DMS114 treated with DMSO at 0.1 percent for 48 hours (cell line): ENCODE data around the gene CHCHD1.
A peak's percentile ranks its signal among the peaks of the same experiment; 100 is the strongest.
"Not testable (repeated sequence)": the region's sequence is repeated elsewhere in the genome, so short reads cannot be mapped to it uniquely, and the experiment has no call there.

Experiments used
- DNase-seq: peaks from one replicate; lab custom pipeline; 2025; ENCODE audit not compliant: unreplicated experiment; lab: John Stamatoyannopoulos, UW

The CHCHD1 gene

DNA sequence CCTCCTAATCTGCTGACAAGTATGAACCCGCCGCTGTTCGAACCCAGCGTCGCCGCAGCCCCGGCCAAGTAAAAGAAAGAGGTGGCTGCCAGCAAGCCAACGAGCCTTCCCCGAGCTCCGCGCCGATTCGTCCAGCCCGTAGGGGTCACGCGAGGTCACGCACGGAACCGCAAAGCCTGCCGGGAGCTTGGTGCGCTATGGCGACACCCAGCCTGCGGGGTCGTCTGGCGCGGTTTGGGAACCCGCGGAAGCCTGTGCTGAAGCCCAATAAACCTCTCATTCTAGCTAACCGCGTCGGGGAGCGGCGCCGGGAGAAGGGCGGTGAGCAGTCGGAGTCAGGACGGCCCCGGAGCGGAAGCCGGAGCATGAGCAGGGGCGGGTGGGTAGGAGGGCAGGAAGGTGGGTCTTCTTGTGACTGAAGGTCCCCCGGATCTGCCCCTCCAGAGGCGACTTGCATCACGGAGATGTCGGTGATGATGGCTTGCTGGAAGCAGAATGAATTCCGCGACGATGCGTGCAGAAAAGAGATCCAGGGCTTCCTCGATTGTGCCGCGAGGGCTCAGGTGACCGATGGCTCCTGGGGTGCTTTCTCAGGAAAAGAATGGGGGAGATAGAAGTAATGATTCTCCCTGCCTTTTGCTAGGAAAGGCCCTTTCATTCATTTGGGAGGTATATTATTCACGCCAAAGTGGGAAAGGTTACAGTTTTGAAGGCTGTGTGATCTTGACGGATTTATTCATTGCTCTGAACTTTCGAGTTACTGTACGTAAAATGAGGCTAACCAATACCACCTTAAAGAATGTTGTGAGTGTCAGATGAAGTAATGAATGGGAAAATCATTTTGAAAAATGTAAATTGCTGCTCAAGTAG, at the start of gene CHCHD1:
Gene CHCHD1 (plus strand): TSS at position 170 of the 870 bp plus-strand sequence. CDS start 28 bp downstream, at position 198.
- DNase-seq, result peak; percentile 79

DNA sequence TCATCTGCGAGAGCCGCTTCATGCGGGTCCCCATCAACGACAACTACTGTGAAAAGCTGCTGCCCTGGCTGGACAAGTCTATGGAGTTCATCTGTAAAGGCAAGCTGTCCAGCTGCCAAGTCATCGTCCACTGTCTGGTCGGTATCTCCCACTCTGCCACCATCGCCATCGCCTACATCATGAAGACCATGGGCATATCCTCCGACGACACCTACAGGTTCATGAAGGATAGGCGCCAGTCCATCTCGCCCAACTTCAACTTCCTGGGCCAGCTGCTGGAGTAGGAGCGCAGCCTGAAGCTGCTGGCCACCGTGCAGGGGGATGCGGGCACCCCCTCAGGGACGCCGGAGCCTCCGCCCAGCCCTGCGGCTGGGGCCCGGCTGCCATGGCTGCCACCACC, 49.4 kb upstream of the CHCHD1 start:
- no peak for DNase-seq

DNA sequence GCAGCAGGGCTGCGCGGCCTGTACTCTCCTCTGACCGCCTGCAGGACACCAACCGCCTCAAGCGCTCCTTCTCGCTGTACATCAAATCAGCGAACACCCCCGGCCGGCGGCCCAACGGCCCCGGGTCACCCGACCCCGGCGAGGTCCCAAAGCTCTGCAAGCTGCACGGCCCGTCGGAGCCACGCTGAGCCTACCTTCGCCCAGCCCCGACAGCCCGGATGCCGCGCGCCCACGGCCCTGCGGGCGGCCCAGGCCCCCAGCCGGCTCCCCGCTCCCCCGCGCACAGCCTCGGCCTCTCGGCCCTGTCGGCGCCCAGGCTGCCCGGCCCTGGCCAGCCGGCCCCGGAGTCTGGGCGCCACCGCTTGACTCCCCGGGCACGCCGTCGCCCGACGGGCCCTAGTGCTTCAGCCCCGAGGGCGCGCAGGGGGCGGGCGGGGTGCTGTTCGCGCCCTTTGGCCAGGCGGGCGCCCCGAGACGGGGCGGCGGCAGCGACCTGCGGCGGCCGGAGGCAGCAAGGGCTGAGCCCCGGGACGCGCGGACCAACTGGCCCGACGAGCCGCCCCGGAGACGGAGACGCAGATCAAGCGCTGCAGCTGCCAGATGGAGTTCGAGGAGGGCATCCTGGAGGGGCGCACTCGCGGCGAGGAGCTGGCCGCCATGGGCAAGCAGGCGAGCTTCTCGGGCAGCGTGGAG, 48.8 kb upstream of the CHCHD1 start:
- DNase-seq, result no peak

DNA sequence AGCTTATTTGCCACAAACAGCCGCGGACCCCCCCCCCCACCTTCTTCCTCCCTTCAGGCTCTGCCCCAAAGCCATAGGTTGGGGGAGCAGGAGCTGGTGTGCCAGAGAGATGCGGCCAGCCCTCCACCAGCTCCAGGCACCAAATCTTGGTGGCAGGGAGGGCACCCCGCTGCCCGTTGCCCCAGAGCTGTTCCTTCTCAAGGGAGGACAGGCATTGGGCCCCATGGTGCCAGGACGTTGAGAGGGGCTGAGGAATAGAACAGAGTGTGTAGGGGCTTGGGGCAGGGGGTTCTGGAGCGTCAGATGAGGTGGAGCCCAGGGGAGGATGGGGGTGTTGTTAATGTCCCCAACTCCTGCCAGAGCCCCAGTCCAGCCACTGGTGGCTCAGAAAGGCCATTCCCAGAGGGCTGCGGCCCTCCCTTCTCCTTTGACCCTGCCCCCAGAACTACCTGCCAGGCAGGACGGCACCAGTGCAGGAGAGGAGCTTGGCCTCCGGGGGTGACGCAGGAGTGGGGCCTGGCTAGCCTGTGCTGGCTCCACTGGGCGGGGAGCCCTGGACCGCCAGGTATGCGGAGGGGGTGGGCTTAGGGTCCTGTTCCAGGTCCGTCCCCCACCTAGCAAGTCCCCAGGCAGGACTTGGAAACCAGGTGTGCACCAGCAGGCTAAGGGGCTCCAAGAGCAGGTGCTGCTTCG, 47.7 kb upstream of the CHCHD1 start:
- DNase-seq, result no peak

DNA sequence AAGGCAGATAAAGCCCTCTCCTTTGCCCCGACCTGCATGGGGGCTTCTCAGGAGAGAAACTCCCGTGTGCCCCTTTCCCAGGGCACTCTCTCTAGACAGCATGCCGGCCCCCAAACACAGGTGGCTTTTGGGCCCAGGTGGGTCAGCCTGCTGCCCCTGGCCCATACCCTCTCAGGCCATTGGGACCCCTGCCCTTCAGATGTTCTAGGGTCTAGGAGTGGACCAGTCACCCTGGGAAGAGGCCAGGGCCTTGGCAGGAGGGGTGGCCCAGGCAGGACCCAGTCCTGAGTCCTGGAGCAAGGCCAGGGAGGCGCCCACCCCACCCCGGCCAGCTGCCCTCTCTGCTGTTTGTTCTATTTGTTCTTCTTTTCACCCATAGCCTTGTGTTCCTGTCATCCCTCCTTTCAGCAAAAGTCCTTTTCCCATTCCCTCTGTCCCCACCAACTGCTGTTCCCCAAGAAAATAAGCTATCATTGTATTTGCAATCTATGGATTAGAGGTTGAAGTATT, 47.0 kb upstream of the CHCHD1 start:
- DNase-seq, result no peak

DNA sequence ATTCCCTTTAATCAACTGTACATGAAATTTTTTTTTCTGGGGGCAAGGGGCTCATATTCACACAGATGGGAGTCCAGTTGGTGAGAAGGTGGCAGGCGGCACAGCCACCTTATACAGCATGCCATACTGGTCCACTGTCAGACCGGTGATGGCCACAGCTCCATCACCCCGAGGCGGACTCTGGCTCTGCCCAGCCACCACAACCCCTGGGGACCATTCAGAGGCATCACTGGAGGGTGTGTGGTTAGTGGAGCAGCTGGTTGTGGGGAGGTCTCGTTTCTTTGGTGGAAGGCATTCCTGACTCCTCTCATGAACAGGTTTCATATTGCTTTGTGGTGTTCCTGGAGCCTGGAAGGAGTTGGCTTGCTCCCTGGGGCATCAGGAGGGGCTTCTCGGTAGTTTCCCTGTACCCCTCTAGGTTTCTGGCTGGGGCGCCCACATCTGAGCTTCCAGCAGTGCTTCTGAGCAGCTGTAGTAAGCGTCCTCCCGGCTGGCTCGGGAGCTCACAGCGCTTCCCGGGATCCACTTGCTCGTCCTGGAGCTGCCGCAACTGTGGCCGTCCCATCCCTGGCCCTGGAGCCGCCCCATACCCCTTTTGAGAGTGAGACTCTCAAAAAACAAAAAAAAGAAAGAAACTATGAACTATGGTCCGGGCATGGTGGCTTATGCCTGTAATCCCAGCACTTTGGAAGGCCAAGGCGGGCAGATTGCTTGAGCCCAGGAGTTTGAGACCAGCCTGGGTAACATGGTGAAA, 41.2 kb upstream of the CHCHD1 start:
- not testable (repeated sequence) for DNase-seq

DNA sequence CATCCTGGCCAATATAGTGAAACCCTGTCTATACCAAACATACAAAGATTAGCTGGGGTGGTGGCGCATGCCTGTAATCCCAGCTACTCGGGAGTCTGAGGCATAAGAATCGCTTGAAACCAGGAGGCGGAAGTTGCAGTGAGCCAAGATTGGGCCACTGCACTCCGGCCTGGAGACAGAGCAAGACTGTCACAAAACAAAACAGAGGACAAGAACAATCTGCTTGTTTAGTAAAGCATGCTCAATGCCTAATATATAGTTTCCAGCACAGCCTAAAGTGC, 39.5 kb upstream of the CHCHD1 start:
- no peak for DNase-seq

DNA sequence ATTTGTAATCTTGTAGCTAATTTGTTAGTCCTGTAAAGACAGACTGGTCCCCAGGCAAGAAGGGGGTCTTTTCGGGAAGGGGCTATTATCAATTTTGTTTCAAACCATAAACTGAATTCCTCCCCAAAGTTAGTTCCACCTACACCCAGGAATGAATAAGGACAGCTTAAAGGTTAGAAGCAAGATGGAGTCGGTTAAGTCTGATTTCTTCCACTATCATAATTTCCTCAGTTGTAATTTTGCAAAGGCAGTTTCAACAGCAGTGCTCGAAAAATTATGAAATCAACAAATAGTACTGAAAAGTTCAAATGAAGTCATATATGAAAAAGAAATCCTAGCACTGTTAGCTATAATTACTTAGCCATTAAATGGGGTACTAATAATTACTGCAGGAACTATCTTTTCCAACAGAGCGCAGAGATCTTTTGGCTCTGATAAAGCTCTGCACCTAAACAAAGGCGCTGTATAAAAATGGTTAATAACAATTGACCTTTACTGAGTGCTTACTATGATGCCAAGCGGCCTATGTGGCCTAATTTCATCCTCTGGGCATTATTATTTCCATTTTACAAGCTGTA, 38.4 kb upstream of the CHCHD1 start:
- DNase-seq, result no peak

DNA sequence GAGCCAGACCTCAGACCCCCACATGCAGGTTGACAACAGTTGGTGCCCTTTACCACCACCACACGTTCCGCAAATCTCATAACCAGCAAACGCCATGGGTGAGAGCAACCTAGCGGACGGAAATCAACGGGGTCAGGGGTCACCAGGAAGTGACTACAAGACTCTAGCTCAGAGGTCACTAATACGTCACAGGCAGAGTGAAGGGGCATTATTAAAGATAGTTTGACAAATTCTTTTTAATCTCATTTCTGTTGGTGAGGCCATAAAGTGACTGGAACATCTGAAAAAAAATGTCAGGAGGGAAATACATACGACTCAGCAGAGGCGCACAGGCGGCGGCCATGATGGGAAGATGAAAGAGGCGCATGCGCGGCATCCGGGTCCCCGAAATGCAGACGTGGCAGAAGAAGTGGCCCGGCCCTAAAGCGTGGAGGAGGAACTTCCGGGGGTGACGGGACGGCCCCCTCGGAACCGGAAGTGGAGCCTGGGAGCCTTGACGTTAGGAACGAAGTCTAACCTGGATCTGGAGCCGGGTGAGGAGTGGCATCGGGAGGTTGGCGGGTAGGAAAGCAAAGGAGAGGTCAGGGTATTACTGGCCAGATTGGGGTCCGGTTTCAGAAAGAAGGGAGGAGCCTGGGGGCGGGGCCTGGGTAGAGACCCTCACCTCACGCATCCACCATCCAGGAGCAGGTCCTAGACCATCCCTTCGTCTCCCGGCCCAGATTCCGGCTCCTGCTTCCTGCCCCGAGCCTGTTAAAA, 37.8 kb upstream of the CHCHD1 start, which contains the start of gene SEC24C:
Gene SEC24C (plus strand): TSS at position 468 of the 759 bp plus-strand sequence. CDS start 2,461 bp downstream, outside the sequence.
- DNase-seq, result peak; percentile 98

DNA sequence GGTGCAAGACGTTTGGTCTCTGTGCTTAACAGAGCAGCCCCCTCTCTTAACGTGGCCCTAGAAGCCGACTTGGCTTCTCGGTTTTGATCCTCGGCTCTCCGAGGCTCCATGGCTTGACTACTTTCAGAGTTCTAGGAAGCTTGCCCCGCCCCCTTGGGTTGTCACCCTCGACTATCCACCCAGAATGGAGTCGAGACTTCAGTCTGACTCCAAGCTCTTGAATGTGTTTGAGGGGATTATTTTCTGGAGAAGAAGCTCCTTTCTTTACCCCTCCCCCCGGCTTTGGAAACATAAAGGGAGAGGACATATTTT, 37.2 kb upstream of the CHCHD1 start:
- peak; percentile 74 for DNase-seq

DNA sequence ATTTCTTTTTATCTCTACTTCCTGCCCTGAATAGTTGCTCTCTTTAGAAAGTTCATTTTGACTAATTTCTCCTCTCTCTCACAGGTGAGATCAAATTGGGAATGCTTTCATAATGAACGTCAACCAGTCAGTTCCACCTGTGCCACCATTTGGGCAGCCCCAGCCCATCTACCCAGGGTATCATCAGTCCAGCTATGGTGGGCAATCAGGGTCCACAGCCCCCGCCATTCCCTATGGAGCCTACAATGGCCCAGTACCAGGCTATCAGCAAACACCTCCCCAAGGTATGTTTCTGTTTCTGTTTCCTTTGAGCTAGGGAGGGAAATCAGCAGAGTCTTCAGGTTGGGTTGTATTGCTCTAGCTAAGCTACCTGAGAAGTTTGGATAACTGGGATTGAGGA, 35.1 kb upstream of the CHCHD1 start:
- no peak for DNase-seq

DNA sequence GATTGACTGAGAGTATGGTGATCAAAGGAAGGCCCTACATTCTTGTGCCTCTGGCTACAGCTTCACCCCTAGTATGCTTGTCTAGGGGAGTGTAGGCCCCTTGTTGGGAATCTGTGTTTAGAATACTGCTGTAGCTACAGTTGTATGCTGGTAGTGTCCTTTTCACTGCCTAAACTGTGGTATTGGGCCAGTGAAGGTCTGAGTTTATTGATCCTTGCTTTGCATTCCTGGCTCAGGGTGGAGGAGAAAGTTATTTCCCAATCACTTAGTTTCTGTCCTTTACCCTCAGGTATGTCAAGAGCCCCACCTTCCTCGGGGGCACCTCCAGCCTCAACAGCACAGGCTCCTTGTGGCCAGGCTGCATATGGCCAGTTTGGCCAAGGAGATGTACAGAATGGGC, 31.0 kb upstream of the CHCHD1 start:
- no peak for DNase-seq

DNA sequence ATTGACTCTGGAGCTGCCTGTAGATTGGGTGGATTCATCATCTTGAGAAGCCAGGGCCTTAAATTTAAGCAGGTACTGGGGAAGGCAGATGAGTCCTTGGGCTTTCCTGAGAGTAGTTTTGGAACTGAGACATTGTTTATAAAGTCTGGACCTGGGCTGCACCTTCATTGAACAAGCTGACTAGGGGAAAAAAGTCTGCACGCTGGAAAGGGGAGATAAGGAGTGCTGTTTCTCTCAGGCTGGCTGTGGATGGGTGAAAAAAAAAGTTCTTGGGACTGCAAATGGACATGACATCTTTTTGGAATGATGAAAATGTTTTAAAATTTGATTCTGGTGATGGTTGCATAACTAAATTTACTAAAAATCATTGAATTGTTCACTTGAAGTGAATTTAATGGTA, 25.7 kb upstream of the CHCHD1 start:
- no peak for DNase-seq

DNA sequence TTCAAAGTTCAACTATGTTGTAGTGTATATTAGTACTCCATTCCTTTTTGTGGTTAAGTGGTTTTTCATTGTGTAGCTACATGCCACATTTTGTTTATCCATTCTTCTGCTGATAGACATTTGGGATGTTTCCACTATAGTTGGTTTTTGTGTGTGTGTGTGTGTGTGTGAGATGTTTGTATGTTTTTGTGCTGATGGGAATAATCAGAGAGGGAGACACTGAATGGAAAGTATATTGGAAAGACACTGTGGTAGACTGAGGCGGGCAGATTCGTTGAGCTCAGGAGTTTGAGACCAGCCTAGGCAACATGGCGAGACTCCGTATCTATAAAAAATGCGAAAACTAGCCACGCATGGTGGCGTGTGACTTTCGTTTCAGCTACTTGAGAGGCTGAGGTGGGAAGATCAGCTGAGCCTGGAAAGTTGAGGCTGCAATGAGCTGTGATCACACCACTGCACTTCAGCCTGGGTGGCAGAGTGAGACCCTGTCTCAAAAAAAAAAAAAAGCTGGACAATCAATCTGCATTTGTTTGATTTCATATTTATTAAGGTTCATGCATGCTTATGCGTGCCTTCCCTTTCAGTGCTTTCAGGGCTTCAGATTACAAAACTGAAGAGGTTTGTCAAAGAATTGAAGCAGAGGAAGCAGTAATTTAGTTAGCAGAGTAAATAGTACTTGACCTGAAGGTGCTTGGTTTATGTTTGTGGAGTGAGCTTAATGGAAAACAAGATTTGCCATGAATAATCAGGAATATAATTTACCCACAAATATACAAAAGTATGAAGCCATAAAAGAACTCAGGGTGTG, 22.9 kb upstream of the CHCHD1 start:
- DNase-seq, result no peak

DNA sequence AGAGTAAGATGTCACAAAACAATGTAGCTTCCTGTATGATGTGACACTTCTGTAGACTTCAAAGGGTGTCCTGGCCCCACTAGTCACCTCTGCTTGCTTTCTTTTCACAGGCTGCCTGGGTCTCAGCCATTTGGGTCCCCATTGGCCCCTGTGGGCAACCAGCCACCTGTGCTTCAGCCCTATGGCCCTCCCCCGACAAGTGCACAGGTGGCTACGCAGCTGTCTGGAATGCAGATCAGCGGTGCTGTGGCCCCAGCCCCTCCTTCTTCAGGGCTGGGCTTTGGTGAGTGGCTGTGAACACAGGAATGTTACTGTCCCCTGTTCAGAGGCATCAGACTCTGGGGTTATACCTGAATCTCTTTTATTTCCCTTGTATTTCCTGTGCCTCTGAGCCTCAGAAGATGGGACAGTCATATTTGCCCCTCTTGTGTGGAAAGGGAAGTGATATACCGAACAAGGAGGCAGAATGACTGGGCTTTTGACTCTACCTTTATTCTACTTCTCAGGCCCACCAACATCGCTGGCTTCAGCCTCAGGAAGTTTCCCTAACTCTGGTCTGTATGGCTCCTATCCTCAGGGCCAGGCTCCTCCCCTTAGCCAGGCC, 22.2 kb upstream of the CHCHD1 start:
- DNase-seq, result no peak

DNA sequence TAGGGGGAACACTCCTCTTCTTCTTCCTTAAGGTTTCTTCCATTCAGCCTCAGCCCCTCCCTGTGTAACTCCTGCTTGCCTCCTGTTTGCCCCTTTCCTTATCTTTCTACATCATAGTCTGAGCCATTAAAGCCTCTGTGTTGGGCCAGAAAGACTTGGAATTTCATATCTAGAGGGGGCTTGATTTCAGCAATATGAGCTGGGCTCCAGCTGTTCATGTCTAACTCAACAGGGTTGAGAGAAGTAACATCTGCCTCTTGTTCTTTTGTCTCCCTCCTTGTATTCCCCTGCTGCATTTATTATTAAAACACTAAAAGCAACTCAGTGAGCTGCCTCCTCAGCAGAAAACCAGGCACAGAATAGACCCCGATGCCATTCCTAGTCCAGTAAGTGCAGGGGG, 20.1 kb upstream of the CHCHD1 start:
- DNase-seq, result no peak

DNA sequence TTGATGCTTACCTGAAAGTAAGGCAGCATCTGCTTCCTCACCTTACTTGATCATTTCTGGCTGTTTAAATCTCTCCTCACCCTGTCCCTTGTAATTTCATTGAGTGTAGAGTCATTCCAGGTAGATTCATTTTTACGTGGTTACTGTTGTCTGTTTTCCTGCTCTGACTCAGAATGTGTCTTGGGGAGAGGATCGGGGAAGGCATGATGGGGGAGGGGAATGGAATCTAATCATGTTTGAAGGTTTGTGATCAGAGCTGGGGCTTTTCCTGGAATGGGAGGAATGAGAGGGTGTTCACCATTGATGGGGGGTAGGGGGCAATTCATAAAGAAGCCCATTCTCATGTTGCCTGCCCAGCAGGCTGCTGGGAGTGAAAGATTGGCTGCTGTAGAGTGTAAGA, 18.9 kb upstream of the CHCHD1 start:
- no peak for DNase-seq

DNA sequence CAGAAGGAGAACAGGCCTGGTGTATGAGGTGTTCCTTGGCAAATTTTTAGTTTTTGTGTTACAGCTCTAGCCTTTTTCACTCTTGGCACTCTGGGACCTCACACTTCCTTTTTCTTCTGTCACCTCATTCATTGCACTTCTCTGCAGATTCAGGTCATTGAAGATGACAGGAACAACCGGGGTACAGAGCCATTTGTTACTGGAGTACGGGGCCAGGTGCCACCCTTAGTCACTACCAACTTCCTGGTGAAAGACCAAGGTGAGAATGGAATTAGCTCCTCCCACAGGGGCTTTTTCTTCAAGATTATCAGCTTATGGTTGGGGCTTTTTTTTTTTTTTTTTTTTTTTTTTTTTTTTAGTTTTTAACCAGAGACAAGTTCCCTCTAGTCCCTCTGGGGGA, 18.5 kb upstream of the CHCHD1 start:
- DNase-seq, result no peak

DNA sequence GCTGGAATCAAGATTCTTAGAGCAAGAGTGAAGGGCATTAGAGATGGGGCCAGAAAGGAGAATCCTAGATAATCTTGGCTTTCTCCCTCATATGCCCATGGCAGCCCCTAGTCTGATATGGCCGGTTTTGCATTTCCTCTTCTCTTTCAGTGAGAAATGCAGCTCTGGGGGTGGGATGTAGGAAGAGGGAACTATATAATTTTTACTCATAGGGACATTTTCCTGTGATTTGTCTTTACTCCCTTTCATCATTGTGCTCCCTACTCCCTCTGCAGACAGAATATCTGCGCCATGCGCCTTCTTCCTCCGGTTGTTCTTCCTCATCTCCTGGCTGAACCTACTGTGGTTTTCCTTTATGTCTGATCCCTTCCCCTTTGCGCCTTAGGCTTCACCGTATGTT, 16.8 kb upstream of the CHCHD1 start:
- DNase-seq, result no peak
